HFFc6 (cell line): ENCODE measurements around the gene FOXS1. TPM values are rescaled to one million over a fixed set of nuclear protein-coding genes. Genes with fewer than 3 reads are reported as not detected.

Experiments
- DNase-seq: peaks from one replicate; pipeline ENCODE4 v3.0.0-alpha.2; 2018
- H3K27ac Mint-ChIP-seq: 2 replicates; pipeline ENCODE4 v1.8.0; 2020; ENCODE audit warnings: mild to moderate bottlenecking, mixed read lengths
- H3K27me3 Mint-ChIP-seq: 2 replicates; pipeline ENCODE4 v1.8.0; 2021; ENCODE audit warnings: mild to moderate bottlenecking, moderate library complexity, mixed read lengths; ENCODE audit not compliant: insufficient read depth
- H3K36me3 Mint-ChIP-seq: 2 replicates; pipeline ENCODE4 v1.8.0; 2021; ENCODE audit warnings: low read depth, mixed read lengths
- H3K4me1 Mint-ChIP-seq: 2 replicates; pipeline ENCODE4 v1.8.0; 2020; ENCODE audit warnings: low read depth, mixed read lengths
- H3K4me3 Mint-ChIP-seq: 2 replicates; pipeline ENCODE4 v1.8.0; 2020; ENCODE audit warnings: mild to moderate bottlenecking, moderate library complexity, mixed read lengths
- H3K9me3 Mint-ChIP-seq: 2 replicates; pipeline ENCODE4 v1.8.0; 2020; ENCODE audit warnings: mild to moderate bottlenecking, mixed read lengths
- total RNA-seq, 6 experiments: library from RNA; stranded (reverse); fragmentation: NEBNext Ultra II Directional; extraction: Animal tissue kit (Norgen Biotek cat#: 25700); gene quantifications; 2 replicates in 1 of 6; 3 replicates in 5 of 6; pipeline ENCODE4 v1.2.3, GENCODE V29; 2021
- TF ChIP-seq, protein P1 (sequence below): fragments of 200-600 bp; sonication (generic); IDR thresholded peaks from 2 replicates; pipeline ENCODE4 v1.5.0; 2021; ENCODE audit warnings: antibody characterized with exemption, mild to moderate bottlenecking

The FOXS1 gene
- total RNA-seq, 6 experiments from 2014 or later, result not detected

GRCh38 chr20:31822421-31823330 is 22.7 kb downstream of the FOXS1 start:
- peaks cover 1% of the 10 kb centered on the region; the same call in 1 of the 2 replicates for H3K27me3 Mint-ChIP-seq
- peak; percentile 71 for DNase-seq
- TF ChIP-seq, protein P1, sequence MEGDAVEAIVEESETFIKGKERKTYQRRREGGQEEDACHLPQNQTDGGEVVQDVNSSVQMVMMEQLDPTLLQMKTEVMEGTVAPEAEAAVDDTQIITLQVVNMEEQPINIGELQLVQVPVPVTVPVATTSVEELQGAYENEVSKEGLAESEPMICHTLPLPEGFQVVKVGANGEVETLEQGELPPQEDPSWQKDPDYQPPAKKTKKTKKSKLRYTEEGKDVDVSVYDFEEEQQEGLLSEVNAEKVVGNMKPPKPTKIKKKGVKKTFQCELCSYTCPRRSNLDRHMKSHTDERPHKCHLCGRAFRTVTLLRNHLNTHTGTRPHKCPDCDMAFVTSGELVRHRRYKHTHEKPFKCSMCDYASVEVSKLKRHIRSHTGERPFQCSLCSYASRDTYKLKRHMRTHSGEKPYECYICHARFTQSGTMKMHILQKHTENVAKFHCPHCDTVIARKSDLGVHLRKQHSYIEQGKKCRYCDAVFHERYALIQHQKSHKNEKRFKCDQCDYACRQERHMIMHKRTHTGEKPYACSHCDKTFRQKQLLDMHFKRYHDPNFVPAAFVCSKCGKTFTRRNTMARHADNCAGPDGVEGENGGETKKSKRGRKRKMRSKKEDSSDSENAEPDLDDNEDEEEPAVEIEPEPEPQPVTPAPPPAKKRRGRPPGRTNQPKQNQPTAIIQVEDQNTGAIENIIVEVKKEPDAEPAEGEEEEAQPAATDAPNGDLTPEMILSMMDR, result peak; percentile 100

GRCh38 chr20:31821427-31821826 is 24.0 kb downstream of the FOXS1 start:
- H3K36me3 Mint-ChIP-seq, result no peaks in the 10 kb centered on the region
- no peak for DNase-seq
- H3K4me3 Mint-ChIP-seq, result no peak overlapping the region
- H3K27ac Mint-ChIP-seq, result no peak overlapping the region
- H3K4me1 Mint-ChIP-seq, result peaks cover 7% of the 10 kb centered on the region
- TF ChIP-seq, protein P1, result no peak
- H3K9me3 Mint-ChIP-seq, result no peaks in the 10 kb centered on the region
- peaks cover 1% of the 10 kb centered on the region; the same call in 1 of the 2 replicates for H3K27me3 Mint-ChIP-seq

More at GRCh38 chr20:31822421-31823330, 22.7 kb downstream of the FOXS1 start:
- Mint-ChIP-seq H3K27ac (no peak overlapping the region), H3K4me3 (no peak overlapping the region), H3K36me3 (no peaks in the 10 kb centered on the region), H3K4me1 (peaks cover 7% of the 10 kb centered on the region), H3K9me3 (no peaks in the 10 kb centered on the region)

GRCh38 chr20:31820228-31820627 is 25.2 kb downstream of the FOXS1 start:
- Mint-ChIP-seq H3K4me3 (no peak overlapping the region), H3K4me1 (peaks cover 10% of the 10 kb centered on the region), H3K9me3 (no peaks in the 10 kb centered on the region), H3K27me3 (peaks cover 1% of the 10 kb centered on the region; the same call in 1 of the 2 replicates), H3K36me3 (no peaks in the 10 kb centered on the region), H3K27ac (no peak overlapping the region)
- TF ChIP-seq, protein P1, result no peak
- DNase-seq, result no peak

DNA sequence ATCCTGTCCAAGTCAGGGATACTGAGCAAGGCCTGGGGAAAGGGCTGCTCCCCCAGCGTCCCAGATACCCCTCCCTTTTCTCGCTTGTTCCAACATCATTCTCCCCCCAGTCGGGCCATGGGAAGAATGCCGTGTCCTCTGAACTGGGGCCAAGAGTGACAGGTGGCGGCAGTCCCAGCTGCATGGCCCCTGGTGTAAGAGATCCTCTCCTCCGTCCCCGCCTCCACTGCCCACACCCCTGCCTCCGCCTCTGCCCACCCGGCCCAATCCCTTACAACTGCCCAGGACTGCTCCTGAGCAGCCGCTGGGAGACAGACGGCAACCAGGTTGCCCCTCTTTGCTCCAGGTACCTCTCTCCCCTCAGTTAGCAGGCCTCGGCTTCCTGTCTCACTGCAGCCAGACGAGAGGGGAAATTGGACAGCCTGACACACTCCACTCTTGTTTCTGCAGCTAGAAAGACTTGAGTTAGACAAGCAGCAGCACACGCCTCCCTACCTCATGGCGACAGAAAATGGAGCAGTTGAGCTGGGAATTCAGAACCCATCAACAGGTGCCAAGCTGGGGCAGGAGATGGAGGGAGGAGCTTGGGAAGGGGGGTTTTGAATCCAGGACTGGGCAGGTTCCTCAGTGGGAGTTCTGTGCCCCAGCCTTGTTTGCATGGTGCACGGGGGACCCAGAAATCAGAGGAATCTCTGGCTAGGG is 26.2 kb downstream of the FOXS1 start, which contains the start of gene MYLK2:
Gene MYLK2 (plus strand): TSS at position 274 of the 702 bp plus-strand sequence. CDS start 225 bp downstream, at position 499.
- DNase-seq, result no peak

DNA sequence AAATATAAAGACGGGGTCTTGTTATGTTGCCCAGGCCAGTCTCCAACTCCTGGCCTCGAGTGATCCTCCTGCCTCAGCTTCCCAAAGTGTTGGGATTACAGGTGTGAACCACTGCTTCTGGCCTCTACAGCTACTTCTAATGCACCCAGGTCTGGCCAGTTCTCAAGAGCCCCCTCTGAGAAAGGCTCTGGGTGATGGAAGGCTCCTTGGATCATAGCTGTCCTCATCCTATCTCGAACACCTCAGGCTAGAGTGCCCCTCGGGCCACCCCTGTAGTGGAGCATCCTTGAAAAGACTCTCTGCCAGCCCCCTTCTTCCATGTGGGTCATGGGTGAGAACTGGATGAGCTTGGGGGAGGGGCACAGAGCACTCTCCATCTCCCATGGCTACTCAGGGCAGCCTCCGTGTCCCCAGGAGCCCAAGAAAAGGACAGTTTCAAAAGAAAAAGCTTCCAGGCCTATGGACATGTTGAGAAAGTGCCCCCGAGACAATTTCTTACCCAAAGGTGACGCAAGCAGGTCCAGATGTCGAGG is 27.0 kb downstream of the FOXS1 start:
- no peak overlapping the region for H3K27ac Mint-ChIP-seq
- no peak overlapping the region for H3K4me3 Mint-ChIP-seq
- TF ChIP-seq, protein P1, result no peak

More for the DNA sequence above, 26.2 kb downstream of the FOXS1 start, which contains the start of gene MYLK2:
- H3K4me3 Mint-ChIP-seq, result no peak within 1 kb of the TSS
- no peaks in the 10 kb centered on the region for H3K36me3 Mint-ChIP-seq
- H3K9me3 Mint-ChIP-seq, result no peaks in the 10 kb centered on the region
- no peak within 1 kb of the TSS for H3K27ac Mint-ChIP-seq
- peaks cover 13% of the 10 kb centered on the region for H3K4me1 Mint-ChIP-seq
- H3K27me3 Mint-ChIP-seq, result peaks cover 1% of the 10 kb centered on the region; the same call in 1 of the 2 replicates
- TF ChIP-seq, protein P1, result no peak

More for the DNA sequence above, 27.0 kb downstream of the FOXS1 start:
- H3K4me1 Mint-ChIP-seq, result peaks cover 6% of the 10 kb centered on the region; the same call in 1 of the 2 replicates
- no peak for DNase-seq
- peaks cover 1% of the 10 kb centered on the region; the same call in 1 of the 2 replicates for H3K27me3 Mint-ChIP-seq
- no peaks in the 10 kb centered on the region for H3K9me3 Mint-ChIP-seq
- no peaks in the 10 kb centered on the region for H3K36me3 Mint-ChIP-seq
